Small intestine (tissue), 7 donors: ENCODE results near the gene SARDH. TPM values are rescaled to one million over a fixed set of nuclear protein-coding genes. Genes with fewer than 3 reads are reported as not detected.
A peak's percentile ranks its signal among the peaks of the same experiment; 100 is the strongest.

ENCODE experiments used
- DNase-seq, 2 donors: peaks; one replicate each; pipeline versions ENCODE4 v3.0.0 to v3.0.0-alpha.2; 2013
- FAIRE-seq: peaks from 2 replicates; lab custom pipeline; 2012; peaks lifted over from hg19 to GRCh38; lab: Jason Lieb, UNC
- H3K27ac ChIP-seq, 3 donors: one replicate each; pipeline ENCODE4 v1.5.1; 2013; ENCODE audit warnings: low read length in 2 of 3, mild to moderate bottlenecking in 2 of 3, control low read depth in 1 of 3, inconsistent platforms in 1 of 3, low read depth in 1 of 3, moderate library complexity in 1 of 3
- H3K27me3 ChIP-seq, 3 donors: one replicate each; pipeline ENCODE4 v1.6.1; 2013; ENCODE audit warnings: low read length in 3 of 3, inconsistent platforms in 1 of 3; ENCODE audit not compliant: control insufficient read depth in 3 of 3, insufficient read depth in 3 of 3
- H3K36me3 ChIP-seq, 3 donors: one replicate each; pipeline ENCODE4 v1.6.1; 2013; ENCODE audit warnings: low read length in 3 of 3, inconsistent platforms in 1 of 3, low read depth in 1 of 3, mild to moderate bottlenecking in 1 of 3, moderate library complexity in 1 of 3; ENCODE audit not compliant: control insufficient read depth in 3 of 3, insufficient read depth in 2 of 3
- H3K4me1 ChIP-seq, 3 donors: one replicate each; pipeline ENCODE4 v1.6.1; 2013; ENCODE audit warnings: low read length in 2 of 3, inconsistent platforms in 1 of 3, low read depth in 1 of 3, mild to moderate bottlenecking in 1 of 3, moderate library complexity in 1 of 3; ENCODE audit not compliant: control insufficient read depth in 3 of 3, insufficient read depth in 2 of 3
- H3K4me3 ChIP-seq, 3 donors: one replicate each; pipeline ENCODE4 v1.5.1; 2013; ENCODE audit warnings: low read length in 3 of 3, control low read depth in 1 of 3, inconsistent platforms in 1 of 3, low read depth in 1 of 3, mild to moderate bottlenecking in 1 of 3, moderate library complexity in 1 of 3
- H3K9me3 ChIP-seq, 2 donors: one replicate each; pipeline ENCODE4 v1.6.1; 2013; ENCODE audit warnings: low read depth in 1 of 2, low read length in 1 of 2; ENCODE audit not compliant: control insufficient read depth in 2 of 2, insufficient read depth in 1 of 2
- WGBS, 3 donors: extraction: QIAGEN DNeasy Blood & Tissue Kit; methylation state at CpG; one replicate each; pipeline ENCODE4 v1.1.7; 2013; 5-methylcytosine and 5-hydroxymethylcytosine counted together
- polyA plus RNA-seq, 4 donors: library from polyadenylated mRNA; stranded (reverse) in 3 of 4; unstranded in 1 of 4; fragments of 200-250 nt in 3 of 4; fragments of 120-200 nt in 1 of 4; gene quantifications; one replicate each; pipeline versions ENCODE4 v1.2.1 to v1.2.3, GENCODE V29; 2013
- donor health status: healthy with polysubstance abuse.
- donor health status: control.
- donor health status: control.
- donor health status: Bipolar disorder and iron deficiency.
- donor health status: healthy.

The SARDH gene
- polyA plus RNA-seq, 4 donors = 0.51 to 2.6 (median 0.54) TPM; not detected in 1

GRCh38 chr9:133783331-133783731 is 45.2 kb upstream of the SARDH start:
- Histone ChIP-seq H3K27me3 (no peaks in the 10 kb centered on the region), H3K9me3 (no peaks in the 10 kb centered on the region), H3K4me3 (no peak overlapping the region), H3K4me1 (peaks cover 0 to 12% (median 0%) of the 10 kb centered on the region in 3 donors), H3K27ac (no peak overlapping the region), H3K36me3 (peaks cover 2 to 93% (median 4%) of the 10 kb centered on the region in 3 donors)
- no peak for FAIRE-seq
- 67 to 72% (median 72%) methylated on average over 10 to 13 of the region's 13 CpGs for WGBS, 3 donors
- no peak for DNase-seq

- Histone ChIP-seq H3K27me3 (no peaks in the 10 kb centered on the region), H3K36me3 (peaks cover 2 to 95% (median 10%) of the 10 kb centered on the region in 3 donors), H3K9me3 (no peaks in the 10 kb centered on the region), H3K4me3 (no peak overlapping the region), H3K27ac (no peak overlapping the region), H3K4me1 (peaks cover 0 to 3% (median 0%) of the 10 kb centered on the region in 3 donors)
- FAIRE-seq (no peak), DNase-seq (peak; percentile 63 to 85)
- 47 to 50% (median 48%) methylated on average over 16 of the region's 16 CpGs for WGBS, 3 donors
These were observed 44.3 kb upstream of the SARDH start for GRCh38 chr9:133782157-133783130.

- H3K27me3 ChIP-seq = no peaks in the 10 kb centered on the region
- FAIRE-seq (no peak), DNase-seq (no peak)
- peaks cover 2 to 95% (median 16%) of the 10 kb centered on the region in 3 donors for H3K36me3 ChIP-seq
- WGBS, 3 donors = 87 to 92% (median 89%) methylated on average over 10 of the region's 10 CpGs
- no peak overlapping the region for H3K27ac ChIP-seq
- no peak overlapping the region for H3K4me3 ChIP-seq
- H3K4me1 ChIP-seq = no peaks in the 10 kb centered on the region
- no peaks in the 10 kb centered on the region for H3K9me3 ChIP-seq
These were observed 43.6 kb upstream of the SARDH start for GRCh38 chr9:133781828-133782135.

- FAIRE-seq (no peak), DNase-seq (no peak)
- Histone ChIP-seq H3K9me3 (no peaks in the 10 kb centered on the region), H3K27ac (no peak overlapping the region), H3K4me3 (no peak overlapping the region), H3K27me3 (no peaks in the 10 kb centered on the region), H3K36me3 (peaks cover 2 to 95% (median 16%) of the 10 kb centered on the region in 3 donors), H3K4me1 (no peaks in the 10 kb centered on the region)
- WGBS, 3 donors = 88 to 95% (median 94%) methylated on average over 15 of the region's 15 CpGs
These were observed 43.0 kb upstream of the SARDH start for GRCh38 chr9:133780962-133781827.

- Histone ChIP-seq H3K27me3 (no peaks in the 10 kb centered on the region), H3K27ac (no peak overlapping the region), H3K4me3 (no peak overlapping the region), H3K36me3 (peaks cover 2 to 95% (median 19%) of the 10 kb centered on the region in 3 donors), H3K4me1 (no peaks in the 10 kb centered on the region), H3K9me3 (peaks cover 0 to 4% of the 10 kb centered on the region in 2 donors)
- no peak for DNase-seq
- no peak for FAIRE-seq
- 94 to 96% (median 94%) methylated on average over 14 to 15 of the region's 15 CpGs for WGBS, 3 donors
These were observed 42.3 kb upstream of the SARDH start for GRCh38 chr9:133780404-133780945.

- H3K36me3 ChIP-seq = peaks cover 4 to 95% (median 23%) of the 10 kb centered on the region in 3 donors
These were observed 41.6 kb upstream of the SARDH start for GRCh38 chr9:133779516-133780403.

GRCh38 chr9:133779081-133779480 is 40.9 kb upstream of the SARDH start:
- Histone ChIP-seq H3K4me3 (no peak overlapping the region), H3K4me1 (no peaks in the 10 kb centered on the region), H3K9me3 (peaks cover 0 to 17% of the 10 kb centered on the region in 2 donors), H3K36me3 (peaks cover 7 to 95% (median 24%) of the 10 kb centered on the region in 3 donors), H3K27ac (no peak overlapping the region), H3K27me3 (no peaks in the 10 kb centered on the region)
- DNase-seq (no peak), FAIRE-seq (no peak)
- WGBS, 3 donors = 92 to 94% (median 94%) methylated on average over 8 of the region's 8 CpGs

More at GRCh38 chr9:133779516-133780403, 41.6 kb upstream of the SARDH start:
- Histone ChIP-seq H3K27ac (no peak overlapping the region), H3K4me3 (no peak overlapping the region), H3K9me3 (peaks cover 0 to 10% of the 10 kb centered on the region in 2 donors), H3K27me3 (no peaks in the 10 kb centered on the region), H3K4me1 (no peaks in the 10 kb centered on the region)
- no peak for DNase-seq
- WGBS, 3 donors = 90 to 92% (median 91%) methylated on average over 17 to 19 of the region's 19 CpGs
- FAIRE-seq = no peak
